ENCODE measurements around the gene MGAT5.

GRCh38 chr2:134252092-134252750, 1.7 kb upstream of the MGAT5 start:
- TF ChIP-seq EGR1 (IDR thresholded peaks at IDR 0.05; ENCODE audit: low read depth) (no peak), CTCF (IDR thresholded peaks at IDR 0.05 in 2 of 3, conservative IDR thresholded peaks at IDR 0.05 in 1 of 3; ENCODE audit: borderline replicate concordance in 1 of 3, insufficient read depth in 1 of 3, low read depth in 2 of 3, low read length in 2 of 3) (no peak), EZH2 (IDR thresholded peaks at IDR 0.05) (no peak), REST (IDR thresholded peaks at IDR 0.05; ENCODE audit: low read depth) (no peak), ZNF274 (IDR thresholded peaks at IDR 0.05; ENCODE audit: low read depth, low read length) (no peak), CEBPB (IDR thresholded peaks at IDR 0.05; ENCODE audit: low read depth) (no peak), JUND (IDR thresholded peaks at IDR 0.05) (no peak)

All from HCT116 (cell line).